OCI-LY1 (cell line): ENCODE measurements around the gene KRTAP5-1.

ENCODE experiments used
- CTCF ChIP-seq: fragments of 200-600 bp; sonication (generic), shearing (Covaris generic); IDR thresholded peaks from 2 replicates; pipeline ENCODE4 v1.5.1; 2017; ENCODE audit warnings: mild to moderate bottlenecking, antibody characterized with exemption, low read length, moderate library complexity, mixed read lengths
- EZH2 ChIP-seq: fragments of 200-600 bp; sonication (generic), shearing (Covaris generic); IDR thresholded peaks from 2 replicates; pipeline ENCODE4 v1.8.0; 2017; ENCODE audit warnings: borderline replicate concordance, mixed run types, mild to moderate bottlenecking, antibody characterized with exemption, low read length, moderate library complexity, mixed read lengths

- TF ChIP-seq CTCF, result no peak
- no peak for TF ChIP-seq EZH2
These were observed 27.8 kb downstream of the KRTAP5-1 start for GRCh38 chr11:1557051-1557884.
